AG08395 (cell line): Measurements from ENCODE around the gene SUCLG2.

Experiments
- DNase-seq: peaks from one replicate; pipeline ENCODE4 v3.0.0; 2012; ENCODE audit warnings: mixed read lengths, low spot score

Gene SUCLG2

GRCh38 chr3:67384016-67384415 lies 270.4 kb downstream of the SUCLG2 start:
- no peak for DNase-seq

GRCh38 chr3:67383379-67383778 lies 271.0 kb downstream of the SUCLG2 start:
- no peak for DNase-seq

- no peak for DNase-seq
Measured at GRCh38 chr3:67382536-67382935, 271.9 kb downstream of the SUCLG2 start.

- no peak for DNase-seq
Measured at GRCh38 chr3:67381667-67382272, 272.6 kb downstream of the SUCLG2 start.

GRCh38 chr3:67380118-67380517 lies 274.3 kb downstream of the SUCLG2 start:
- no peak for DNase-seq

GRCh38 chr3:67377299-67377698 lies 277.1 kb downstream of the SUCLG2 start:
- no peak for DNase-seq

GRCh38 chr3:67376416-67376815 lies 278.0 kb downstream of the SUCLG2 start:
- no peak for DNase-seq

- DNase-seq: no peak
Measured at GRCh38 chr3:67375976-67376375, 278.4 kb downstream of the SUCLG2 start.

- DNase-seq: no peak
Measured at GRCh38 chr3:67362686-67363085, 291.7 kb downstream of the SUCLG2 start.

GRCh38 chr3:67361770-67362169 lies 292.6 kb downstream of the SUCLG2 start:
- no peak for DNase-seq

- no peak for DNase-seq
Measured at GRCh38 chr3:67361323-67361722, 293.1 kb downstream of the SUCLG2 start.

- DNase-seq: peak; percentile 38
Measured at GRCh38 chr3:67357610-67358458, 296.6 kb downstream of the SUCLG2 start.

- no peak for DNase-seq
Measured at GRCh38 chr3:67349551-67350174, 304.7 kb downstream of the SUCLG2 start.

- DNase-seq: no peak
Measured at GRCh38 chr3:67346081-67346480, 308.3 kb downstream of the SUCLG2 start.

- no peak for DNase-seq
Measured at GRCh38 chr3:67335813-67336212, 318.6 kb downstream of the SUCLG2 start.

GRCh38 chr3:67334588-67334987 lies 319.8 kb downstream of the SUCLG2 start:
- DNase-seq: no peak

- no peak for DNase-seq
Measured at GRCh38 chr3:67329358-67329757, 325.1 kb downstream of the SUCLG2 start.

- DNase-seq: no peak
Measured at GRCh38 chr3:67327582-67327981, 326.8 kb downstream of the SUCLG2 start.

GRCh38 chr3:67325231-67325630 lies 329.2 kb downstream of the SUCLG2 start:
- DNase-seq: no peak
